PC-9 (cell line): ENCODE measurements around the gene UGT2B28. TPM values are rescaled to one million over a fixed set of nuclear protein-coding genes. Genes with fewer than 3 reads are reported as not detected.
"Not testable (repeated sequence)": the region's sequence is repeated elsewhere in the genome, so short reads cannot be mapped to it uniquely, and the experiment has no call there.

Source experiments
- Bru-seq: library from RNA; stranded (reverse); fragments of 400-500 nt; gene quantifications from one replicate; lab custom pipeline; 2021; lab: Mats Ljungman, UMichigan
- BruChase-seq, 2 experiments: library from RNA; stranded (reverse); fragments of 400-500 nt; gene quantifications; one replicate each; lab custom pipeline; 2021; lab: Mats Ljungman, UMichigan
- BruUV-seq: library from RNA; stranded (reverse); fragments of 400-500 nt; replicated peaks from 2 replicates; lab custom pipeline; 2021; lab: Mats Ljungman, UMichigan
- CTCF ChIA-PET: fragments of 300-600 bp; sonication (Branson Sonifier 250); formaldehyde crosslinking; loops from one replicate; lab custom pipeline; 2022; ENCODE audit warnings: antibody characterized with exemption; lab: Charles Lee
- POLR2A ChIA-PET: fragments of 300-600 bp; sonication (Branson Sonifier 250); formaldehyde crosslinking; loops from one replicate; lab custom pipeline; 2022; ENCODE audit warnings: antibody characterized with exemption; ENCODE audit not compliant: unreplicated experiment; lab: Charles Lee
- DNase-seq, 2 experiments: peaks; one replicate each; pipeline versions ENCODE4 v3.0.0 to v3.0.0-alpha.2; 2015 to 2022; ENCODE audit warnings: mixed read lengths in 1 of 2
- H2AFZ ChIP-seq: fragments of 200-600 bp; sonication (generic); 2 replicates; pipeline ENCODE4 v1.8.1; 2017; ENCODE audit warnings: antibody characterized with exemption
- H3F3A ChIP-seq: fragments of 200-600 bp; sonication (generic); 2 replicates; pipeline ENCODE4 v1.8.1; 2017; ENCODE audit warnings: antibody characterized with exemption, mild to moderate bottlenecking, low read depth; ENCODE audit not compliant: insufficient read depth
- H3K27ac ChIP-seq: fragments of 200-600 bp; sonication (generic); 2 replicates; pipeline ENCODE4 v1.6.1; 2016; ENCODE audit warnings: mixed run types
- H3K27me3 ChIP-seq: fragments of 200-600 bp; sonication (generic); 2 replicates; pipeline ENCODE4 v1.6.1; 2016; ENCODE audit warnings: low read depth, mixed run types; ENCODE audit not compliant: insufficient read depth
- H3K36me3 ChIP-seq: fragments of 200-600 bp; sonication (generic); 2 replicates; pipeline ENCODE4 v1.6.1; 2016; ENCODE audit warnings: low read depth, mixed run types
- H3K4me1 ChIP-seq: fragments of 200-600 bp; sonication (generic); replicated peaks from 2 replicates; pipeline ENCODE4 v1.6.1; 2016; ENCODE audit warnings: mixed run types; ENCODE audit not compliant: insufficient read depth
- H3K4me2 ChIP-seq: fragments of 200-600 bp; sonication (generic); 2 replicates; pipeline ENCODE4 v1.6.1; 2017; ENCODE audit warnings: mixed run types
- H3K4me3 ChIP-seq: fragments of 200-600 bp; sonication (generic); 2 replicates; pipeline ENCODE4 v1.6.1; 2016; ENCODE audit warnings: mixed run types
- H3K79me2 ChIP-seq: fragments of 200-600 bp; sonication (generic); 2 replicates; pipeline ENCODE4 v1.6.1; 2017; ENCODE audit warnings: low read depth, mixed run types
- H3K9me2 ChIP-seq: fragments of 200-600 bp; sonication (generic); 2 replicates; pipeline ENCODE4 v1.8.1; 2017; ENCODE audit warnings: mild to moderate bottlenecking; ENCODE audit not compliant: insufficient read depth
- H3K9me3 ChIP-seq: fragments of 200-600 bp; sonication (generic); 2 replicates; pipeline ENCODE4 v1.8.1; 2016; ENCODE audit warnings: low read depth; ENCODE audit not compliant: insufficient read depth
- H4K20me1 ChIP-seq: fragments of 200-600 bp; sonication (generic); 2 replicates; pipeline ENCODE4 v1.8.1; 2017; ENCODE audit not compliant: insufficient read depth
- EZH2 ChIP-seq: fragments of 200-600 bp; sonication (generic); IDR thresholded peaks from 2 replicates; pipeline ENCODE4 v1.8.0; 2017; ENCODE audit warnings: antibody characterized with exemption, low read depth
- intact Hi-C: fragments of 100-400 bp; cut with micrococcal nuclease; formaldehyde crosslinking; loops from one replicate; pipeline ENCODE4 v1.10.0; 2022; ENCODE audit not compliant: unreplicated experiment
- long read RNA-seq: library from polyadenylated mRNA; stranded (forward); transcript quantifications from one replicate; pipeline ENCODE4 v2.0.0, GENCODE V29; 2022
- total RNA-seq: library from RNA; stranded (reverse); gene quantifications from 2 replicates; pipeline ENCODE4 v1.2.3, GENCODE V29; 2021
- TF ChIP-seq, protein P1 (sequence below): fragments of 200-600 bp; sonication (generic); conservative IDR thresholded peaks from 2 replicates; pipeline ENCODE4 v1.6.1; 2017; ENCODE audit warnings: mixed run types, antibody characterized with exemption, mild to moderate bottlenecking, moderate library complexity

Gene UGT2B28
- total RNA-seq (not detected in 2 replicates), Bru-seq, nascent RNA (not detected), BruChase-seq, experiment 1, labeled RNA remaining after a 2-hour chase (not detected), BruChase-seq, experiment 2, labeled RNA remaining after a 6-hour chase (not detected)
- long read RNA-seq: 0 reads

DNA sequence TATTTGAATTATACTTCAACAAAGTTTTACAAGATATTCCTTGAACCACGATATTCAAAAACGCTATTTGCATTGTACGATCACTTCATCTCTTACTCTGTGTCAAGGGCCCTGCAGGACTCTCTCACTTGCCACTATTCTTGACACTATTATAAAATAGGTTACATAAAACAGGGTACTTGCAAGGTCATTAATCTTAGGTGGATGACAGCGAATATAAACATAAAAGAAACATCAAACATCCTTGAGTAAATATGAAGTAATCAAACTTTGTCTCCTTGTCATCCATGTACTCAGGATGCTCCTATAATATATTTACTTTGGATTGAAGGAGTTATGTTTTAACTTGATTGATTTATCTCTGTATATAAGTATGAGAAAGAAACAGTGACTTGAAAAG is at the start of gene UGT2B28:
UGT2B28 (plus strand) TSS at position 395 of the 400 bp plus-strand sequence. CDS start 26 bp downstream, outside the sequence.
- H3K36me3 ChIP-seq, H3F3A ChIP-seq, H3K9me2 ChIP-seq, CTCF ChIA-PET, H2AFZ ChIP-seq, H3K4me1 ChIP-seq, BruUV-seq, H3K4me2 ChIP-seq, H4K20me1 ChIP-seq, intact Hi-C loops, DNase-seq, H3K27ac ChIP-seq, H3K27me3 ChIP-seq, H3K79me2 ChIP-seq, POLR2A ChIA-PET, H3K9me3 ChIP-seq, H3K4me3 ChIP-seq: not testable (repeated sequence)

DNA sequence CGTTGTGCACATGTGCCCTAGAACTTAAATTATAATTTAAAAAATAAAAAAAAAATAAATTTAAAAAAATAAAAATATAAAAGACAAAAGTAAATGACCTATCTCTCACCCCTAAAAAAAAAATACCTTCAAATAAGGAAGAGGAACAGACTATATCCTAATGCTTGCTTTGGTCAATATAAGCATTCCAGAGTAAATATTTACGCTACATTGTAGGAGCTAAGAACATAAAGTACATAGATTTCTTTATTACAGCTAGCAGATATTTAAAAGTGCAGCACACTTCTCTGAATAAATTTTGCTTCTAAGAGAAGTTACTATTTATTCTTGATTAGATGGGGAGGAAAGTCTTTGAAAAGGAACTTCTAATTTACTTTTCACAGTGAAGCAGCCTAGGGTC is 41.2 kb upstream of the UGT2B28 start:
- Histone ChIP-seq H3K27ac (no peak overlapping the region), H4K20me1 (no peaks in the 10 kb centered on the region), H3K9me2 (no peaks in the 10 kb centered on the region), H3K9me3 (no peaks in the 10 kb centered on the region), H3K27me3 (no peaks in the 10 kb centered on the region), H2AFZ (no peak overlapping the region), H3K4me1 (no peaks in the 10 kb centered on the region), H3K4me3 (no peak overlapping the region), H3F3A (no peaks in the 10 kb centered on the region), H3K4me2 (no peak overlapping the region), H3K36me3 (no peaks in the 10 kb centered on the region), H3K79me2 (no peaks in the 10 kb centered on the region)
- no peak for DNase-seq
- CTCF ChIA-PET: no interaction called here
- POLR2A ChIA-PET: no interaction called here
- intact Hi-C loops: no loop called here
- BruUV-seq: no TSS peak
- TF ChIP-seq EZH2: no peak
- TF ChIP-seq, protein P1, sequence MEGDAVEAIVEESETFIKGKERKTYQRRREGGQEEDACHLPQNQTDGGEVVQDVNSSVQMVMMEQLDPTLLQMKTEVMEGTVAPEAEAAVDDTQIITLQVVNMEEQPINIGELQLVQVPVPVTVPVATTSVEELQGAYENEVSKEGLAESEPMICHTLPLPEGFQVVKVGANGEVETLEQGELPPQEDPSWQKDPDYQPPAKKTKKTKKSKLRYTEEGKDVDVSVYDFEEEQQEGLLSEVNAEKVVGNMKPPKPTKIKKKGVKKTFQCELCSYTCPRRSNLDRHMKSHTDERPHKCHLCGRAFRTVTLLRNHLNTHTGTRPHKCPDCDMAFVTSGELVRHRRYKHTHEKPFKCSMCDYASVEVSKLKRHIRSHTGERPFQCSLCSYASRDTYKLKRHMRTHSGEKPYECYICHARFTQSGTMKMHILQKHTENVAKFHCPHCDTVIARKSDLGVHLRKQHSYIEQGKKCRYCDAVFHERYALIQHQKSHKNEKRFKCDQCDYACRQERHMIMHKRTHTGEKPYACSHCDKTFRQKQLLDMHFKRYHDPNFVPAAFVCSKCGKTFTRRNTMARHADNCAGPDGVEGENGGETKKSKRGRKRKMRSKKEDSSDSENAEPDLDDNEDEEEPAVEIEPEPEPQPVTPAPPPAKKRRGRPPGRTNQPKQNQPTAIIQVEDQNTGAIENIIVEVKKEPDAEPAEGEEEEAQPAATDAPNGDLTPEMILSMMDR: no peak

DNA sequence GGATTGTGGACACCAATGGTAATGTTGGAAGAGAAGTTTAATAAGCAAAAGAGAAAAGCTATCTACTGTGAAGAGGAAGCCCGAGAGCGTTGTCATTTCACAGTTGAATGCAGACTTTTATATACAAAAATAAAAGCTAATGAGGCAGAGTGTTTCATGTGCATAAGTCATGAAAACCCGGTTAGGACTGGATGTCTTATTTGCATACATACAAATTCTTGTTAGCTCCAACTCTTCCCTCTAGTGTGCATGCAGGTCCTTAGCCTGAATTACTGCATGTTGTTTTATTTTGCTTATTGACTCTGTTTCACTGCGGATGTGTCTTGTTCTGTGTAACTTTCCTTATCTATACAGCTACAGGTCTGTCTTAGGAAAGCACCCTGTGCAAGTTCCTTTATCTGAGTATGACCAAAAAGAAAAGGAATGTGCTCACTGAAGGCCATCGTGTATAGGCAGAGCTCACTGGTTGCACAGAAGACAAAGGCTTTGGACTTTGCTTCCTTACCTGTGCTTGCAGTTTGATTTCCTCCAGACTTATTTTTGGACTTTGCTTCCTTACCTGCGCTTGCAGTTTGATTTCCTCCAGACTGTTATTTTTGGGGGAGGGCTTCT is 40.6 kb upstream of the UGT2B28 start:
- Histone ChIP-seq H3F3A (no peaks in the 10 kb centered on the region), H3K27ac (no peak overlapping the region), H3K4me1 (no peaks in the 10 kb centered on the region), H3K4me3 (no peak overlapping the region), H2AFZ (no peak overlapping the region), H4K20me1 (no peaks in the 10 kb centered on the region), H3K36me3 (no peaks in the 10 kb centered on the region), H3K9me2 (no peaks in the 10 kb centered on the region), H3K9me3 (no peaks in the 10 kb centered on the region), H3K4me2 (no peak overlapping the region), H3K27me3 (no peaks in the 10 kb centered on the region), H3K79me2 (no peaks in the 10 kb centered on the region)
- no TSS peak for BruUV-seq
- ChIA-PET POLR2A (no interaction called here), CTCF (no interaction called here)
- no peak for DNase-seq
- intact Hi-C loops: no loop called here
- TF ChIP-seq, protein P1: no peak
- TF ChIP-seq EZH2: no peak

DNA sequence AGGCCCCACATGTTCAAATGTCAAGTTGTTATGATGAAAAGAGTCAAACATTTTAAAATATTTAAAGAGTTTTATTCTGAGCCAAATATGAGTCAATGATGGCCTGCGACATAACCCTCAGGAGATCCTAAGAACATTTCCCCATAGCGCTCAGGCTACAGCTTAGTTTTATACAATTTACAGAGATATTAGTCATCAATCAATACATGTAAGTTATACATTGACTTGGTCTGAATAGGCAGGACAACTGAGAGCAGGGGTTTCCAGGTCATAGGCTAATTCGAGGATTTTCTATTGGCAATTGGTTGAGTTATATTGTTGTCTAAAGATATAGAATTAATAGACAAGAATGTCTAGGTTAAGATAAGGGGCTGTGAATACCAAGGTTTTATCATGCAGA is 39.5 kb upstream of the UGT2B28 start:
- H3K36me3 ChIP-seq, H4K20me1 ChIP-seq, intact Hi-C loops, CTCF ChIA-PET, DNase-seq, H3K4me3 ChIP-seq, POLR2A ChIA-PET, H3K27ac ChIP-seq, BruUV-seq, H3K9me3 ChIP-seq, H3K79me2 ChIP-seq, H3F3A ChIP-seq, H3K4me1 ChIP-seq, H3K9me2 ChIP-seq, H2AFZ ChIP-seq, H3K27me3 ChIP-seq, H3K4me2 ChIP-seq: not testable (repeated sequence)

DNA sequence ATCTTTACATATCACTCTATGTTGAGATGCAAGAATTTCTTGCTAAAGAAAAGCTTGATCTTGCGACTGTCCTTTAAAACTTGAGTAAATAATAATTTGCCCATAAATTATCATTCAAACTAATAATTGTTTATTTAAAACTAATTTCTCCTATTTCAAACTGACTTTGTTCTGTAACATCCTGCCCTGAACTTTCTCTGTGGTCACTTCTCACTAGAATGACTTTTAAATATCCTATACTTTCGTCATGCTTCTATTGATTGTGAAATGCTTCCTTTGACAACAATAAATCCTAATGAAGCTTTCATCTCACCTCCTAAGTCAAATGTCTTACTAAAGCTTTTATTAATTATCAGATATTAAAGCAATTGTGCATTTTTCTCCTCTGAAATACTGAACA is 38.5 kb upstream of the UGT2B28 start:
- H3K4me1 ChIP-seq, POLR2A ChIA-PET, H3F3A ChIP-seq, H3K79me2 ChIP-seq, H3K9me2 ChIP-seq, H2AFZ ChIP-seq, H4K20me1 ChIP-seq, CTCF ChIA-PET, H3K4me2 ChIP-seq, BruUV-seq, intact Hi-C loops, H3K36me3 ChIP-seq, DNase-seq, H3K27ac ChIP-seq, H3K27me3 ChIP-seq, H3K9me3 ChIP-seq, H3K4me3 ChIP-seq: not testable (repeated sequence)
